ENCODE data around the gene SIRT7. TPM values are rescaled to one million over a fixed set of nuclear protein-coding genes. Genes with fewer than 3 reads are reported as not detected.

Gene SIRT7
- total RNA-seq, 6 experiments from 2014 or later, result 16.2 to 20.7 (median 18.5) TPM

GRCh38 chr17:81890447-81891302, 27.3 kb downstream of the SIRT7 start:
- TF ChIP-seq, protein P1, sequence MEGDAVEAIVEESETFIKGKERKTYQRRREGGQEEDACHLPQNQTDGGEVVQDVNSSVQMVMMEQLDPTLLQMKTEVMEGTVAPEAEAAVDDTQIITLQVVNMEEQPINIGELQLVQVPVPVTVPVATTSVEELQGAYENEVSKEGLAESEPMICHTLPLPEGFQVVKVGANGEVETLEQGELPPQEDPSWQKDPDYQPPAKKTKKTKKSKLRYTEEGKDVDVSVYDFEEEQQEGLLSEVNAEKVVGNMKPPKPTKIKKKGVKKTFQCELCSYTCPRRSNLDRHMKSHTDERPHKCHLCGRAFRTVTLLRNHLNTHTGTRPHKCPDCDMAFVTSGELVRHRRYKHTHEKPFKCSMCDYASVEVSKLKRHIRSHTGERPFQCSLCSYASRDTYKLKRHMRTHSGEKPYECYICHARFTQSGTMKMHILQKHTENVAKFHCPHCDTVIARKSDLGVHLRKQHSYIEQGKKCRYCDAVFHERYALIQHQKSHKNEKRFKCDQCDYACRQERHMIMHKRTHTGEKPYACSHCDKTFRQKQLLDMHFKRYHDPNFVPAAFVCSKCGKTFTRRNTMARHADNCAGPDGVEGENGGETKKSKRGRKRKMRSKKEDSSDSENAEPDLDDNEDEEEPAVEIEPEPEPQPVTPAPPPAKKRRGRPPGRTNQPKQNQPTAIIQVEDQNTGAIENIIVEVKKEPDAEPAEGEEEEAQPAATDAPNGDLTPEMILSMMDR (IDR thresholded peaks at IDR 0.05), result no peak
- no peak for DNase-seq
- Mint-ChIP-seq H3K4me3 (peak overlapping the region; percentile 91), H3K36me3 (ENCODE audit: low read depth) (peaks cover 33% of the 10 kb centered on the region), H3K9me3 (no peaks in the 10 kb centered on the region), H3K27ac (peak overlapping the region; percentile 89), H3K27me3 (ENCODE audit: insufficient read depth) (peaks cover 4% of the 10 kb centered on the region), H3K4me1 (ENCODE audit: low read depth) (peaks cover 32% of the 10 kb centered on the region)

GRCh38 chr17:81889602-81890001, 28.4 kb downstream of the SIRT7 start:
- Mint-ChIP-seq H3K4me3 (peak overlapping the region; percentile 91), H3K36me3 (ENCODE audit: low read depth) (peaks cover 41% of the 10 kb centered on the region), H3K9me3 (no peaks in the 10 kb centered on the region), H3K27ac (peak overlapping the region; percentile 89), H3K4me1 (ENCODE audit: low read depth) (peaks cover 37% of the 10 kb centered on the region), H3K27me3 (ENCODE audit: insufficient read depth) (peaks cover 4% of the 10 kb centered on the region)
- DNase-seq, result no peak
- TF ChIP-seq, protein P1 (IDR thresholded peaks at IDR 0.05), result no peak

DNA sequence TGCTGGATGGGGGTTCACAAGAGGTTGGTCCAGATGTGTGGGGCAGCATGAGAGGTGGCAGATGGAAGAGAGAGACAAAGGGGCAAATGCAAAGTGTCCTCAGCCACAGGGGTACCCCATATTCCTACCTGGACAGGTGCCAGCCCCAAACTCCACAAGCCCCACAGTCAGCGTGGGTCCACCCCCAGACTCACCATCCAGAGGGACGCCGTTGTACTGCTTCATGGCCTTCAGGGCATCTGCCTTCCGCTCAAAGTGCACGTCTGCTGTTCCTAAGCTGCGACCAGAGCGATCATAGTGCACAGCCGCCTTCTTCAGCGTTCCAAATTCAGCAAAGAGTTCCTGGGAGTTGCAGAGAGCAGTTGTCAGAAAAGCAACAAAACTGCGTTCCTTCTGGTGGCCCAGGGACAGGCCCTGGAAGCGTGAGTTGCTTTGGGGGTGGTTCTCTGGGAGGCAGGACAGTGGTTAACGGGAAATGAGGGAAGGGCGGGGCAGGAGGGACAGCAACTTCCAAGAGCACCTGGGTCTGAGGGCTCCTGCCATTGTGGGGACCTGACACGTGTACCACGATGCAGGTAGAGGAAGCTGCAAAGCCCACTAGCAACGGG, 28.9 kb downstream of the SIRT7 start:
- Mint-ChIP-seq H3K27ac (peak overlapping the region; percentile 51), H3K4me3 (peak overlapping the region; percentile 39), H3K4me1 (ENCODE audit: low read depth) (peaks cover 37% of the 10 kb centered on the region)

GRCh38 chr17:81888105-81888987, 29.6 kb downstream of the SIRT7 start:
- TF ChIP-seq, protein P1 (IDR thresholded peaks at IDR 0.05), result no peak
- H3K4me1 Mint-ChIP-seq (ENCODE audit: low read depth), result peaks cover 37% of the 10 kb centered on the region
- H3K27ac Mint-ChIP-seq, result peak overlapping the region; percentile 21; the same call in 1 of the 2 replicates
- H3K36me3 Mint-ChIP-seq (ENCODE audit: low read depth), result peaks cover 47% of the 10 kb centered on the region
- no peaks in the 10 kb centered on the region for H3K9me3 Mint-ChIP-seq
- peaks cover 4% of the 10 kb centered on the region for H3K27me3 Mint-ChIP-seq (ENCODE audit: insufficient read depth)
- H3K4me3 Mint-ChIP-seq, result no peak overlapping the region
- DNase-seq, result no peak

More for the DNA sequence above, 28.9 kb downstream of the SIRT7 start:
- DNase-seq, result no peak
- no peaks in the 10 kb centered on the region for H3K9me3 Mint-ChIP-seq
- H3K27me3 Mint-ChIP-seq (ENCODE audit: insufficient read depth), result peaks cover 4% of the 10 kb centered on the region
- H3K36me3 Mint-ChIP-seq (ENCODE audit: low read depth), result peaks cover 46% of the 10 kb centered on the region
- TF ChIP-seq, protein P1 (IDR thresholded peaks at IDR 0.05), result no peak

- Mint-ChIP-seq H3K27ac (peak overlapping the region; percentile 69), H3K4me3 (no peak overlapping the region), H3K9me3 (no peaks in the 10 kb centered on the region), H3K27me3 (ENCODE audit: insufficient read depth) (peaks cover 4% of the 10 kb centered on the region), H3K4me1 (ENCODE audit: low read depth) (peaks cover 37% of the 10 kb centered on the region), H3K36me3 (ENCODE audit: low read depth) (peaks cover 47% of the 10 kb centered on the region)
- DNase-seq, result peak; percentile 76
- TF ChIP-seq, protein P1 (IDR thresholded peaks at IDR 0.05), result no peak
Observed at GRCh38 chr17:81885869-81886548, 32.0 kb downstream of the SIRT7 start.
